Stimulated activated CD4-positive, alpha-beta T cell treated with anti-CD3 and anti-CD28 coated beads, TNF-alpha, amount 100 ng/mL, for 24 hours (primary cell): ENCODE measurements around the gene BTNL3.
"Not testable (repeated sequence)": the region's sequence is repeated elsewhere in the genome, so short reads cannot be mapped to it uniquely, and the experiment has no call there.

Experiments
- DNase-seq, 3 experiments: peaks; one replicate each; pipeline ENCODE4 v3.0.0-alpha.2; 2020; ENCODE audit warnings: low read depth in 3 of 3

The BTNL3 gene

GRCh38 chr5:180988592-180988991 lies at the start of gene BTNL3:
Gene BTNL3, plus strand, starts transcription at chr5:180988846. Its CDS starts 183 bp downstream, at chr5:180989029.
- no peak for DNase-seq

GRCh38 chr5:180950291-180950949 lies 38.2 kb upstream of the BTNL3 start:
- no peak for DNase-seq

- DNase-seq, result no peak
Observed at GRCh38 chr5:180959661-180960060, 29.0 kb upstream of the BTNL3 start.

- DNase-seq, result no peak
Observed at GRCh38 chr5:180960209-180960608, 28.4 kb upstream of the BTNL3 start.

- DNase-seq, result no peak
Observed at GRCh38 chr5:180969406-180969805, 19.2 kb upstream of the BTNL3 start.

GRCh38 chr5:180970336-180970735 lies 18.3 kb upstream of the BTNL3 start:
- no peak for DNase-seq

- no peak for DNase-seq
Observed at GRCh38 chr5:180970875-180971274, 17.8 kb upstream of the BTNL3 start.

GRCh38 chr5:180974612-180975315 lies 13.9 kb upstream of the BTNL3 start:
- DNase-seq, result no peak

GRCh38 chr5:180975338-180975737 lies 13.3 kb upstream of the BTNL3 start:
- DNase-seq, result no peak

GRCh38 chr5:180976518-180976917 lies 12.1 kb upstream of the BTNL3 start:
- no peak for DNase-seq

- no peak for DNase-seq
Observed at GRCh38 chr5:180977852-180978251, 10.8 kb upstream of the BTNL3 start.

- DNase-seq, result no peak
Observed at GRCh38 chr5:180982008-180982741, 6.5 kb upstream of the BTNL3 start.

- DNase-seq, result no peak
Observed at GRCh38 chr5:180988016-180988415, 630 bp upstream of the BTNL3 start.

GRCh38 chr5:180990086-180990881 lies 1.6 kb downstream of the BTNL3 start:
- no peak for DNase-seq

GRCh38 chr5:180990882-180991242 lies 2.2 kb downstream of the BTNL3 start:
- no peak for DNase-seq

- DNase-seq, result no peak
Observed at GRCh38 chr5:181001947-181002346, 13.3 kb downstream of the BTNL3 start.

- no peak for DNase-seq
Observed at GRCh38 chr5:181005791-181006190, 17.1 kb downstream of the BTNL3 start.

- DNase-seq, result no peak
Observed at GRCh38 chr5:181008136-181008535, 19.5 kb downstream of the BTNL3 start.

GRCh38 chr5:181010018-181010417 lies 21.4 kb downstream of the BTNL3 start:
- not testable (repeated sequence) for DNase-seq

- DNase-seq, result not testable (repeated sequence)
Observed at GRCh38 chr5:181014654-181015053, 26.0 kb downstream of the BTNL3 start.

- not testable (repeated sequence) for DNase-seq
Observed at GRCh38 chr5:181017448-181017847, 28.8 kb downstream of the BTNL3 start.

GRCh38 chr5:181020688-181021087 lies 32.0 kb downstream of the BTNL3 start:
- no peak for DNase-seq
